HG03354 (cell line): ENCODE results near the gene MYCL.

Experiments used
- ATAC-seq: cut with Tn5 transposase; IDR thresholded peaks from one replicate; pipeline ENCODE4 v1.9.1; 2021; ENCODE audit warnings: mild to moderate bottlenecking; ENCODE audit not compliant: unreplicated experiment, poor library complexity, severe bottlenecking

The MYCL gene, protein sequence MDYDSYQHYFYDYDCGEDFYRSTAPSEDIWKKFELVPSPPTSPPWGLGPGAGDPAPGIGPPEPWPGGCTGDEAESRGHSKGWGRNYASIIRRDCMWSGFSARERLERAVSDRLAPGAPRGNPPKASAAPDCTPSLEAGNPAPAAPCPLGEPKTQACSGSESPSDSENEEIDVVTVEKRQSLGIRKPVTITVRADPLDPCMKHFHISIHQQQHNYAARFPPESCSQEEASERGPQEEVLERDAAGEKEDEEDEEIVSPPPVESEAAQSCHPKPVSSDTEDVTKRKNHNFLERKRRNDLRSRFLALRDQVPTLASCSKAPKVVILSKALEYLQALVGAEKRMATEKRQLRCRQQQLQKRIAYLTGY

GRCh38 chr1:39901714-39902459 is at the start of gene MYCL:
MYCL (minus strand) TSS chr1:39901917; CDS start chr1:39901434, 483 bp downstream.
- ATAC-seq: peak; percentile 75

DNA sequence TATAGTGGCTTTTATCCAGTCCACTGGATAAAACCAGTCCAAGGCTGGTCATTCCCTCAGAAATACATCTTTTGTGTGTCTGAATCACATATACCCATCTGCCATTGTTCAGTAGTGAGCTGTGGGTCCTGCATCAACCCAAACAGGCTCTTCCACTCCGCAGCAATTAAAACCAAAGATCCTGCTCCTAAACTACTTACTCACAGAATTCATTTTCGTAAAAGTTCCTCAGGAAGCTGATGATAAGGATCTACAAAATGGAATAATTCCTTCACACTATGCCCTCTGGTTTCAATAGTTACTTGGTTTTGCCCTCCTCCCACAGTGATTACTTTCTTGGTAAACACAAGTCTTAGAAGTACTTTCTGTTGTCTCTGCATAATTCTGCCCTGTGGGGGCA is 48.2 kb upstream of the MYCL start:
- no peak for ATAC-seq

- ATAC-seq: no peak
Measured at GRCh38 chr1:39947260-39947659, 45.5 kb upstream of the MYCL start.

DNA sequence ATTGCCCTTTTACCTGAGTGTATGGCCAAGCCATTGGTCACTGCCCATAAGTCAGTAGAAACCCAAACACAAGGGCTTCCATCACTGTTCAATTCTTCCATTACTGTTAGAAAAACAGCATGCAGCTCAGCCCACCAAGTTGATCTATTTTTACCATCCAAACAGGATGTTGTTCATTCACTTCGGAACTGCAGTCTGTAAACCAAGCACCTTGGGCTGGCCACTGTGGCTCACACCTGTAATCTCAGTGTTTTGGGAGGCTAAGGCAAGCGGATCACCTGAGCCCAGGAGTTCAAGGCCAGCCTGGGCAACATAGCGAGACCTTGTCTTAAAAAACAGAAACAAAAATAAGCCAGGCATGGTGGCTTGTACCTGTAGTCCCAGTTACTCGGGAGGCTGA is 44.5 kb upstream of the MYCL start:
- ATAC-seq: no peak

GRCh38 chr1:39944410-39945112 is 42.8 kb upstream of the MYCL start:
- no peak for ATAC-seq

DNA sequence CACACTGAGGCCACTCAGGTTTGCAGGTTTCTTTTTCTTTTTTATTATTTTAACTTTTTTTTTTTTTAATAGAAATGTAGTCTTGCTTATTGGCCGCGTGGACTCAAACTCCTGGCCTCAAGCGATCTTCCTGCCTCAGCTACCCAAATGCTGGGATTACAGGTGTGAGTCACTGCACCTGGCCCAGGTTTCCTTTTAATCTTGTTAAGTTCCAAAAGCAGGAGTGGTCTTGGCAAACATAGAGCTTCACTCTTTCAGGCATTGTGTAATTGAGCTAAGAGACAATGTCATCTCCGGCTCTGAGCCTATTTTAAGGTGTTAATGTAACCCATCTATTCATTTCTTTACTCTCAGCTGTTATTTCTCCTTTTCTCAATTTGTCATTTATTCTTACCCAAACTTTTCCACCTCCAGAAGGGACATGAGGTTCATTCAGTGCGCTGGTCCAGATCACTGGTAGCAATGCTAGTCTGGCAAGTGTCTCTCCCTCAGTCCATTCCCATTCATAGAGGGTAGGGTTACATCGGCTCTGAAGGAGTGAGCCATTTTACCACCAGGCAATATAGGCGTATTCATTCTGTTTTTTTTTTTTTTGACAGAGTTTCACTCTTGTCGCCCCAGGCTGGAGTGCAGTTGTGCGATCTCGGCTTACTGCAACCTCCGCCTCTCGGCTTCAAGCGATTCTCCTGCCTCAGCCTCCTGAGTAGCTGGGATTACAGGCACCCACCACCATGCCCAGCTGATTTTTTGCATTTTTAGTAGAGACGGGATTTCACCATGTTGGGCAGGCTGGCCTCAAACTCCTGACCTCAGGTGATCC is 42.0 kb upstream of the MYCL start:
- no peak for ATAC-seq

DNA sequence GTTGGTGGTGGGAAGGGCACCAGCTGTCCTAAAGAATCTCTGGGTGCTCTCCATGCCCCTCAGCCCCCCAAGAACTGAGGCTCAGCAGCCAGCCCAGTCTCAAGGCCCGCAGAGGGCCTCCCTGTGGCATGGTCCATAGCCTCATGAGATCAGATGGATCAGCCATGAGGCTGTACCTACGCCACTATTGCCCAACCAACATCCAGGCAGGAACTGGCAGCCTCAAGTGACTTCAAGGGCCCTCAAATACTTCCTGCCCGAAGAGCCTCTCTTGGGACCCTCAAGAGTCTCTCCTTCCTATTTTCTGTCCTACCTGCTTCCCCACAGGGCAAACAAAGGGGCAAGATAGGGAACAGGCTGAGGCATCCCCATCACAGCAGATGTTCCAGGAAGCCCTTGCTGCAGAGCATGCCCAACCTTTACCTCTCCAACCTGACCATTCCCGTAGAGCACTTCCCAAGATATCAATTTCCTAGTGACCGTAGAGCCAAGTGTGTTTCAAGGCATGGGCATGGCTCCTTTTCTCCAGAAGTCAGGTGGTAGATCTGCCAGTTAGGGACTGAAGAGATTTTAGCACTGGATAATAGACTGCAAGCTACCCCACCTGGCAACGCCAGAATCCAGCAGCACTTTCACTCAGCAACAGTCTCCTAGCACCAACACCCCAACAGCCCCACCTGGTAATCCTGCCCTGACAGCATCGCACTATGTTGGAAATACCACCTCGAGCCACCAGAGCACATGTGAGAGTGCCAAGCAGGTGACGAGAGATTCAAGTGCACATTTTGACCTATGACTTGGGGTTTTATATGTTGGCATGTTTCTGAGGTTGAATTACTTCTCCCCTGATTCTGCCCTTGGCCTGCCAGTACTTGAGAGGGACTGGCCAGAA is 39.5 kb upstream of the MYCL start:
- ATAC-seq: no peak

GRCh38 chr1:39940253-39940652 is 38.5 kb upstream of the MYCL start:
- no peak for ATAC-seq

GRCh38 chr1:39938856-39939255 is 37.1 kb upstream of the MYCL start:
- no peak for ATAC-seq

DNA sequence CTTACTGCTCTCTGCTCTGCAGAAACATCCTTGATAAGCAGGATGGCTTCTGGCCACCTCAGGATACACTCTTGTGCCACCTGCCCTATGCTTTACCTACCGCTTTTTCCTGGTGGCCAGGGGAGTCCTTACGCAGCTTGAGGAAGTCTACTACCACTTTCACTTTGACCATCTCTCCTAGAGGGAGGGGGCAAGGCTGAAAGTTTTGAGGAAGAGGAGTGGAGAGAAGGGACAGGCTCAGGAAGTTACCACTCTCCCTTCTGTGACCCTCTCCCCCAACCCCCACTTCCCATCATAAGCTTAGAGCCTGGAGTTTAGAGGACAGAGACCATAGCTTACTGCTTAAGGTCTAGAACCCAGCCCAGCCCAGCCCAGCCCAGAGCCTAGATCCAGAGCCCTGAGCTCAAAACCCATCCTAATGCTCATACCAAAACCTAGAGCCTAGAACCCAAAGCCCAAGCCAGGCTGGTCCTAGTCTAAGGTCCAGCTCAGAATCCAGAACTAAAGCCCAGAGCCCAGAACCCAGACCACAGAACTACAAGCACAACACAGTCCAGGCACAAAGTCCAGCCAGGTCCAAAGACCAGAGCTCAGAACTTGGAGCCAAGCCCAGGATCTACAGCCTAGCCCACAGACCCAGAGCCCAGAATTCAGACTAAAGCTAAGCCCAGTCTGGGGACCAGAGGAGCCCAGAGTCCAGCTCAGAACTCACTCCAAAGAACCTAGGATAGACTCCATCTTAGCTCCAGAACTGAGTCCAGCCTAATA is 35.2 kb upstream of the MYCL start:
- ATAC-seq: no peak

GRCh38 chr1:39933956-39934941 is 32.5 kb upstream of the MYCL start:
- no peak for ATAC-seq

GRCh38 chr1:39928809-39929587 is 27.3 kb upstream of the MYCL start:
- ATAC-seq: no peak

DNA sequence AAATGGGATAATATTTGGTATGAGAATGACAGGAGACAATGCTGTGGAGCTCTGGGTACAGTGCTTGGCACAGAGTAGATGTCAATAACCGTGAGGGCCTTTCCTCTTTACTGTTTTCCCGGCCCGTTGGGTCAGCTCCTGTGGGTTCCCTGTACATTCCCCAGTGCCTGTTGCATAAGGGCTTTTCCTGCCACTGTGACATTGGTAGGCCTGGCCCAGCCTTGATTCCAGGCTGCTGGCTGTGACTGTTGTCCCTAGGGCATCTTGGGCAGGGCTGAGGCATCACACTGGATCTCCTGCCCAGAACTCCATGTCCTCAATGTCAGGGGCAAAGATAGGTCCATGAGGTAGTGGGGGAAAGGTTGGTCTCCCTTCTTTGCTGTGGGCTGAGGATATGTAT is 25.8 kb upstream of the MYCL start:
- no peak for ATAC-seq

DNA sequence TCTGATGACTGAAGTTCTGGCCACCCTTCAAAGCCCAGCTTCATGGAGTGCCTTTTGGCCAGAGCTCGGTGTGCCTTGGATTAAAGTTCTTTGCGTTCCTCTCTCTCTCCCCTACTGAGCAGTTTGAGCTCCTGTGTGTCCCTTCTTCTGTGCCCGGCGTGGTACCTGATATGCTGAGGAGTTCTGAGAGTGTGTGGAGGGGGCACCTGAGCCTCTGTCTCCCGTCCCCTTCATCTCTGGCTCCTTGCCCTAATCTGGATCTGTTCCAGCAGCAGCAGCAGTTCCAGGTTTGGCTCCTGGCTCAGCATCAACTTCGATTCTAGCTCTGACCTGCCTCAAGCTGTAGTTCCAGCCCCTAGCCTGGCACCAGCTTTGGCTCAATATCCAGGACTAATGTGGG is 25.1 kb upstream of the MYCL start:
- ATAC-seq: no peak

GRCh38 chr1:39926343-39926793 is 24.7 kb upstream of the MYCL start:
- ATAC-seq: no peak

DNA sequence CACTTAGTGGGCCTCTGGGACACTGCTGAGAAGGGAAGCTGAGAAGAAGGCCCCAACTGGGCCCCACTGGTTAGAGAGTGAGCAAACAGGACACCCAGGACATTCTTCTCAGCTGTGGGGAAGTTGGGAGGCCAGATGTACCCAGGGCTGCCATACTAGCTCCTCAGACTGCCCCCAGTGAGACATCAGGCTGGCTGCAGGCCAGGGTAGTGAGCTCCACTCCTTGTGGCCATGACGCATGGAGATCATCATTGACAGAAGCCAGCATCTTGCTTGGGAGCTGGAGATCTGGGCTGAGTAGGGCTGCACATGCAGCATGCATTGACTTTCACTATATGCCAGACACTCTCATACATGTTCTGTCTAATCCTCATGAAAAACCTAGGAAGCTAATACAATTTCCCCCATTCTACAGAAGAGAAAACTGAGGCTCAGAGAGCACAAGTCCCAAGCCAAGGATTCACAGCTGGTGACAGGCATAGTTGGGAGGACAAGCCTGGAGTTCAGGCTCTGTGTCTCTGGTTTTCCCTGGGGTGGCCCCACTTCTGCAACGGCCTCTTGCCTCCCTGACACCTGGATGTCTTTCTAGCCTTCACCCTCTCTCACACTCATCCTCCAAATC is 24.1 kb upstream of the MYCL start:
- no peak for ATAC-seq
